COR-L47 (cell line): ENCODE results near the gene CCDC71L.
"Not testable (repeated sequence)": the region's sequence is repeated elsewhere in the genome, so short reads cannot be mapped to it uniquely, and the experiment has no call there.

Experiments
- DNase-seq: peaks from one replicate; lab custom pipeline; 2025; lab: John Stamatoyannopoulos, UW

CCDC71L gene

GRCh38 chr7:106660862-106661720, at the start of gene CCDC71L:
TSS of gene CCDC71L (minus strand) at chr7:106661158. CDS start at chr7:106660896, 262 bp downstream.
- DNase-seq, result peak; percentile 90

GRCh38 chr7:106709604-106710003, 48.6 kb upstream of the CCDC71L start:
- DNase-seq, result not testable (repeated sequence)

GRCh38 chr7:106704000-106704840, 43.3 kb upstream of the CCDC71L start:
- DNase-seq, result no peak

GRCh38 chr7:106693677-106694353, 32.9 kb upstream of the CCDC71L start:
- no peak for DNase-seq

GRCh38 chr7:106692450-106693051, 31.6 kb upstream of the CCDC71L start:
- DNase-seq, result no peak

- not testable (repeated sequence) for DNase-seq
Measured at GRCh38 chr7:106688161-106688560, 27.2 kb upstream of the CCDC71L start.

- no peak for DNase-seq
Measured at GRCh38 chr7:106683941-106684340, 23.0 kb upstream of the CCDC71L start.

GRCh38 chr7:106681815-106682495, 21.0 kb upstream of the CCDC71L start:
- DNase-seq, result no peak

GRCh38 chr7:106679153-106679931, 18.4 kb upstream of the CCDC71L start:
- DNase-seq, result no peak

- DNase-seq, result no peak
Measured at GRCh38 chr7:106678795-106679152, 17.8 kb upstream of the CCDC71L start.

- not testable (repeated sequence) for DNase-seq
Measured at GRCh38 chr7:106676506-106676905, 15.5 kb upstream of the CCDC71L start.

GRCh38 chr7:106673688-106674087, 12.7 kb upstream of the CCDC71L start:
- DNase-seq, result not testable (repeated sequence)

GRCh38 chr7:106671930-106672329, 11.0 kb upstream of the CCDC71L start:
- not testable (repeated sequence) for DNase-seq

- DNase-seq, result no peak
Measured at GRCh38 chr7:106671160-106671559, 10.2 kb upstream of the CCDC71L start.

GRCh38 chr7:106668861-106669524, 8.0 kb upstream of the CCDC71L start:
- DNase-seq, result no peak

GRCh38 chr7:106666353-106666752, 5.4 kb upstream of the CCDC71L start:
- no peak for DNase-seq

GRCh38 chr7:106664343-106664742, 3.4 kb upstream of the CCDC71L start:
- no peak for DNase-seq

GRCh38 chr7:106659963-106660861, 746 bp downstream of the CCDC71L start:
- peak; percentile 33 for DNase-seq
